ENCODE measurements around the gene PDXDC1. TPM values are rescaled to one million over a fixed set of nuclear protein-coding genes. Genes with fewer than 3 reads are reported as not detected.
A peak's percentile ranks its signal among the peaks of the same experiment; 100 is the strongest.

PDXDC1 gene
- total RNA-seq, 2 donors from 2014 or later: 163 to 202 TPM

DNA sequence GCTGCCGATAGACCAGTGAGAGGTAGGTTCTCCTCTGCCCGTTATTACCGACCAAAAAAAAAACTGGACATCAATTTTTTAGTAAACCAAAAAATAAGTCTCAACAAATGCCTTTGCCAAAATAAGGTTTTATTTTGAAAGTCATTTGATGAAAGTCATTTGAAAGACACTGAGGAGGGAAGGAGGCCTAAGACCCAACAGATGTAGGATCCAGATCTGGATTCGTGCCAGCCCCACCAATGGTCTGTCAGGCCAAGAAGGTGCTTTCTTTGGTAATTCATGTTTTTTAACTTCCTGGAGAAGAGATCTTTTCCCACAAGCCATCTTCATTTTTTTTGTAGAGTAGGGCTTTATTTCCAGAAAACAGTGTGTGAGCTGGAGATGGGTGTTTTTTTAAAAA lies 62.9 kb downstream of the PDXDC1 start:
- Histone ChIP-seq H3K27ac (ENCODE audit: low read depth, low read length) (no peak overlapping the region), H3K4me3 (ENCODE audit: low read length) (no peak overlapping the region), H3K4me1 (ENCODE audit: control insufficient read depth, insufficient read depth, low read length) (no peaks in the 10 kb centered on the region), H3K9ac (ENCODE audit: extremely low read depth, low read length, poor library complexity, severe bottlenecking) (no peak overlapping the region), H3K9me3 (ENCODE audit: control insufficient read depth, low read length) (no peaks in the 10 kb centered on the region), H3K27me3 (ENCODE audit: control insufficient read depth, insufficient read depth, low read length, poor library complexity, severe bottlenecking) (no peaks in the 10 kb centered on the region), H3K36me3 (ENCODE audit: control insufficient read depth, insufficient read depth, low read length) (peaks cover 87% of the 10 kb centered on the region)
- TF ChIP-seq, protein P1, sequence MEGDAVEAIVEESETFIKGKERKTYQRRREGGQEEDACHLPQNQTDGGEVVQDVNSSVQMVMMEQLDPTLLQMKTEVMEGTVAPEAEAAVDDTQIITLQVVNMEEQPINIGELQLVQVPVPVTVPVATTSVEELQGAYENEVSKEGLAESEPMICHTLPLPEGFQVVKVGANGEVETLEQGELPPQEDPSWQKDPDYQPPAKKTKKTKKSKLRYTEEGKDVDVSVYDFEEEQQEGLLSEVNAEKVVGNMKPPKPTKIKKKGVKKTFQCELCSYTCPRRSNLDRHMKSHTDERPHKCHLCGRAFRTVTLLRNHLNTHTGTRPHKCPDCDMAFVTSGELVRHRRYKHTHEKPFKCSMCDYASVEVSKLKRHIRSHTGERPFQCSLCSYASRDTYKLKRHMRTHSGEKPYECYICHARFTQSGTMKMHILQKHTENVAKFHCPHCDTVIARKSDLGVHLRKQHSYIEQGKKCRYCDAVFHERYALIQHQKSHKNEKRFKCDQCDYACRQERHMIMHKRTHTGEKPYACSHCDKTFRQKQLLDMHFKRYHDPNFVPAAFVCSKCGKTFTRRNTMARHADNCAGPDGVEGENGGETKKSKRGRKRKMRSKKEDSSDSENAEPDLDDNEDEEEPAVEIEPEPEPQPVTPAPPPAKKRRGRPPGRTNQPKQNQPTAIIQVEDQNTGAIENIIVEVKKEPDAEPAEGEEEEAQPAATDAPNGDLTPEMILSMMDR (conservative IDR thresholded peaks at IDR 0.05): no peak
- no peaks in the 10 kb centered on the region for H3K4me1 Mint-ChIP-seq
- H3K27me3 Mint-ChIP-seq (ENCODE audit: insufficient read depth): no peaks in the 10 kb centered on the region
- 96% methylated on average over 4 of the region's 4 CpGs; no CpG with 5 or more reads in 1 of the 2 experiments for WGBS, 2 experiments (ENCODE audit: insufficient coverage in 1 of 2, insufficient read length in 1 of 2)
- H3K9me3 Mint-ChIP-seq: no peaks in the 10 kb centered on the region
- H3K36me3 Mint-ChIP-seq (ENCODE audit: low read depth): peaks cover 69% of the 10 kb centered on the region
- no peak overlapping the region for H3K27ac Mint-ChIP-seq
- no peak overlapping the region for H3K4me3 Mint-ChIP-seq
- DNase-seq: no peak

DNA sequence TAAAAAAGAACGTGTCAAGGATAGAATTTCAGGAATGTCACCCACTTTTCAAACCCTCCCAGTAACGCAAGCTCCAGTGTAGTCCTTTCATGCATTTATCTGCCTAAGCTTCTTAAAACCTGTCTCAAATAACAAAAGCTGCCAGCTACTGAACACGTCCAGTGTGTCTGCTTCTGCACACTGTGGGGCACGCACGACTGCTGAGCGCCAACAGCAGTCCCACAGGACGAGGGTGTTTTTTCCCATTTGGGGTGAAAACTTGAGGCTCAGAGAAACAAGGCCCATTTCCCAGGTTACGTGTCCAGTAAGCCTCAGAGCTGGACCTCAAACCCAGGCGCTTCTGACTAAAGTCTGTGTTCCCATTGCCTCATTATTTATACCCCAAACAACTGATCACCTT lies 63.9 kb downstream of the PDXDC1 start:
- Histone ChIP-seq H3K27ac (ENCODE audit: low read depth, low read length) (no peak overlapping the region), H3K36me3 (ENCODE audit: control insufficient read depth, insufficient read depth, low read length) (peaks cover 83% of the 10 kb centered on the region), H3K9me3 (ENCODE audit: control insufficient read depth, low read length) (no peaks in the 10 kb centered on the region), H3K4me3 (ENCODE audit: low read length) (no peak overlapping the region), H3K4me1 (ENCODE audit: control insufficient read depth, insufficient read depth, low read length) (no peaks in the 10 kb centered on the region), H3K27me3 (ENCODE audit: control insufficient read depth, insufficient read depth, low read length, poor library complexity, severe bottlenecking) (no peaks in the 10 kb centered on the region), H3K9ac (ENCODE audit: extremely low read depth, low read length, poor library complexity, severe bottlenecking) (no peak overlapping the region)
- Mint-ChIP-seq H3K4me3 (no peak overlapping the region), H3K27me3 (ENCODE audit: insufficient read depth) (no peaks in the 10 kb centered on the region), H3K27ac (no peak overlapping the region), H3K36me3 (ENCODE audit: low read depth) (peaks cover 63% of the 10 kb centered on the region), H3K9me3 (no peaks in the 10 kb centered on the region), H3K4me1 (no peaks in the 10 kb centered on the region)
- WGBS, 2 experiments (ENCODE audit: insufficient coverage in 1 of 2, insufficient read length in 1 of 2): 90 to 91% methylated on average over 7 to 9 of the region's 9 CpGs
- DNase-seq: no peak
- TF ChIP-seq, protein P1 (conservative IDR thresholded peaks at IDR 0.05): no peak

DNA sequence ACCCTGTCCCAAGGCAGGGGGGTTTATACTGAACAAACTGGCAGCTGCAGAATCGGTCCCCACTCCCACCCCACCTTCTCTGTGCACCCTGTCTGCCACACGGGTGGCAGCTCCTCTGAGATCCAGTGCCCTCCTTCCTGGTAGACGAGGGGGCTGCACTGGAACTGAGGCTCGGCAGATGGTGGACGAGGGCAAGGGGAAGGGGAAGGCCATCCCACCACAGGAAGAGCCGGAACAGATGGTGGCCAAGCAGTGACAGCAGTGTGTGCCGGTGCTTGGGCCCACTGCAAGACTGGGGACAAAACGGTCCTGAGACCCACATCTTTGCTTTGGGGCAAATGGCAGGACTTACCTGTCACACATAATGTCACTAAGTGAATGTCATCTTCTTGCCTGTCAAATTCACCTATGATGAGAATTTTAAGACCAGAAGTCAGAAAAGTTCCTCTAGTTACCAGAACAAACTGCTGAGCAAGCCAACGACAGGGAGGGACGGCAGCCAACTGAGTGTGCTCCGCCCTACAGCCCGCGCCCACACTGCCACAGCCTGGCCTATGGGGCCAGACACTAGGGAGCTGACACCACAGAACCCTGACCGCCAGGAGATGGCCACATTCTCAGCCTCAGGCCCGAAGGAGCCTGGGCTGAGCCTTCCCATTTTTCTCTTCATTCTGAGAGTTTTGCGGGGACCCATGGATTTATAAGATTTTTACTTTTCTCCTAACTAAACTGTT lies 66.6 kb downstream of the PDXDC1 start:
- Mint-ChIP-seq H3K36me3 (ENCODE audit: low read depth) (peaks cover 58% of the 10 kb centered on the region), H3K9me3 (no peaks in the 10 kb centered on the region), H3K4me3 (no peak overlapping the region), H3K4me1 (no peaks in the 10 kb centered on the region), H3K27ac (peak overlapping the region; percentile 72), H3K27me3 (ENCODE audit: insufficient read depth) (no peaks in the 10 kb centered on the region)
- Histone ChIP-seq H3K27ac (ENCODE audit: low read depth, low read length) (no peak overlapping the region), H3K9me3 (ENCODE audit: control insufficient read depth, low read length) (no peaks in the 10 kb centered on the region), H3K9ac (ENCODE audit: extremely low read depth, low read length, poor library complexity, severe bottlenecking) (no peak overlapping the region), H3K27me3 (ENCODE audit: control insufficient read depth, insufficient read depth, low read length, poor library complexity, severe bottlenecking) (no peaks in the 10 kb centered on the region), H3K4me1 (ENCODE audit: control insufficient read depth, insufficient read depth, low read length) (no peaks in the 10 kb centered on the region), H3K36me3 (ENCODE audit: control insufficient read depth, insufficient read depth, low read length) (peaks cover 66% of the 10 kb centered on the region), H3K4me3 (ENCODE audit: low read length) (no peak overlapping the region)
- peak; percentile 76 for DNase-seq
- TF ChIP-seq, protein P1 (conservative IDR thresholded peaks at IDR 0.05): peak; percentile 32
- WGBS, 2 experiments (ENCODE audit: insufficient coverage in 1 of 2, insufficient read length in 1 of 2): 89 to 95% methylated on average over 13 to 16 of the region's 16 CpGs

Measured in endodermal cell (in vitro differentiated cells).